Mesenchymal stem cell (in vitro differentiated cells and primary cell): Measurements from ENCODE around the gene MACROD2.

Experiments
- DNase-seq: peaks from one replicate; pipeline ENCODE4 v3.0.0-alpha.2; 2013
- H2AFZ ChIP-seq: one replicate; pipeline ENCODE4 v1.6.1; 2013; ENCODE audit warnings: low read depth, mild to moderate bottlenecking, control low read depth, inconsistent platforms, low read length, moderate library complexity
- H2AK5ac ChIP-seq: 2 replicates; pipeline ENCODE4 v1.6.1; 2013; ENCODE audit warnings: low read length, moderate library complexity, mild to moderate bottlenecking, inconsistent platforms; ENCODE audit not compliant: severe bottlenecking
- H2BK120ac ChIP-seq: one replicate; pipeline ENCODE4 v1.6.1; 2013; ENCODE audit warnings: low read depth, mild to moderate bottlenecking, inconsistent platforms, low read length, moderate library complexity
- H2BK12ac ChIP-seq, 2 experiments: one replicate each; pipeline ENCODE4 v1.6.1; 2013; ENCODE audit warnings: inconsistent platforms in 2 of 2, low read length in 2 of 2, mild to moderate bottlenecking in 2 of 2, moderate library complexity in 2 of 2, control low read depth in 1 of 2
- H2BK15ac ChIP-seq: one replicate; pipeline ENCODE4 v1.6.1; 2013; ENCODE audit warnings: mild to moderate bottlenecking, low read depth, inconsistent platforms; ENCODE audit not compliant: poor library complexity, severe bottlenecking
- H2BK5ac ChIP-seq: 2 replicates; pipeline ENCODE4 v1.6.1; 2013; ENCODE audit warnings: low read depth, mild to moderate bottlenecking, low read length, control low read depth, inconsistent platforms; ENCODE audit not compliant: poor library complexity, severe bottlenecking
- H3K14ac ChIP-seq, 2 experiments: one replicate each; pipeline ENCODE4 v1.6.1; 2013; ENCODE audit warnings: inconsistent platforms in 2 of 2, low read length in 2 of 2, control low read depth in 1 of 2, mild to moderate bottlenecking in 1 of 2, moderate library complexity in 1 of 2
- H3K18ac ChIP-seq, 2 experiments: one replicate each; pipeline ENCODE4 v1.6.1; 2013; ENCODE audit warnings: inconsistent platforms in 2 of 2, low read length in 2 of 2, control low read depth in 1 of 2, low read depth in 1 of 2, mild to moderate bottlenecking in 1 of 2
- H3K23ac ChIP-seq, 2 experiments: one replicate each; pipeline ENCODE4 v1.6.1; 2013; ENCODE audit warnings: inconsistent platforms in 2 of 2, low read length in 2 of 2, mild to moderate bottlenecking in 2 of 2, moderate library complexity in 2 of 2, control low read depth in 1 of 2
- H3K27ac ChIP-seq: 2 replicates; pipeline ENCODE4 v1.5.1; 2013; ENCODE audit warnings: mild to moderate bottlenecking, moderate library complexity, low read length, control low read depth, inconsistent platforms; ENCODE audit not compliant: poor library complexity, severe bottlenecking
- H3K27me3 ChIP-seq, 2 experiments: 2 replicates each; pipeline versions ENCODE4 v1.6.1 to v1.7.0; 2013; ENCODE audit warnings: low read length in 2 of 2, mild to moderate bottlenecking in 2 of 2, moderate library complexity in 2 of 2, control low read depth in 1 of 2, inconsistent platforms in 1 of 2; ENCODE audit not compliant: control insufficient read depth in 1 of 2, insufficient read depth in 1 of 2
- H3K36me3 ChIP-seq, 2 experiments: 2 replicates each; pipeline versions ENCODE4 v1.6.1 to v1.7.0; 2013; ENCODE audit warnings: low read length in 2 of 2, control low read depth in 1 of 2, inconsistent platforms in 1 of 2, low read depth in 1 of 2, mild to moderate bottlenecking in 1 of 2; ENCODE audit not compliant: insufficient read depth in 2 of 2, control insufficient read depth in 1 of 2
- H3K4ac ChIP-seq, 2 experiments: one replicate each; pipeline ENCODE4 v1.6.1; 2013; ENCODE audit warnings: inconsistent platforms in 2 of 2, low read length in 2 of 2, mild to moderate bottlenecking in 2 of 2, moderate library complexity in 2 of 2, control low read depth in 1 of 2, low read depth in 1 of 2
- H3K4me1 ChIP-seq: 2 replicates; pipeline ENCODE4 v1.6.1; 2013; ENCODE audit warnings: low read depth, low read length, control low read depth; ENCODE audit not compliant: control insufficient read depth, insufficient read depth
- H3K4me2 ChIP-seq: 2 replicates; pipeline ENCODE4 v1.6.1; 2013; ENCODE audit warnings: low read length, mild to moderate bottlenecking, inconsistent platforms; ENCODE audit not compliant: poor library complexity, severe bottlenecking
- H3K4me3 ChIP-seq, 2 experiments: 2 replicates each; pipeline versions ENCODE4 v1.5.1 to v1.7.0; 2013; ENCODE audit warnings: low read length in 2 of 2, mild to moderate bottlenecking in 2 of 2, control low read depth in 1 of 2, low read depth in 1 of 2; ENCODE audit not compliant: insufficient read depth in 1 of 2
- H3K79me1 ChIP-seq: replicated peaks from 2 replicates; pipeline ENCODE4 v1.6.1; 2013; ENCODE audit warnings: mild to moderate bottlenecking, control low read depth, low read length, inconsistent platforms; ENCODE audit not compliant: poor library complexity, severe bottlenecking
- H3K9ac ChIP-seq: 2 replicates; pipeline ENCODE4 v1.7.0; 2013; ENCODE audit warnings: mild to moderate bottlenecking, low read length, moderate library complexity
- H3K9me3 ChIP-seq: 2 replicates; pipeline ENCODE4 v1.7.0; 2013; ENCODE audit warnings: mild to moderate bottlenecking, low read length; ENCODE audit not compliant: control insufficient read depth
- H4K8ac ChIP-seq: one replicate; pipeline ENCODE4 v1.6.1; 2013; ENCODE audit warnings: inconsistent platforms, mild to moderate bottlenecking, low read length, moderate library complexity
- H4K91ac ChIP-seq: one replicate; pipeline ENCODE4 v1.6.1; 2013; ENCODE audit warnings: mild to moderate bottlenecking, low read length, inconsistent platforms
- WGBS: methylation state at CpG from one replicate; pipeline ENCODE4 v1.1.7; 2013; ENCODE audit warnings: mixed read lengths; 5-methylcytosine and 5-hydroxymethylcytosine counted together

The MACROD2 gene

GRCh38 chr20:14865169-14865568 is 869.9 kb downstream of the MACROD2 start:
- H3K4me3 ChIP-seq = no peak overlapping the region
- peaks cover 4% of the 10 kb centered on the region for H3K4me1 ChIP-seq
- 89% methylated on average over 3 of the region's 3 CpGs for WGBS
- no peak overlapping the region for H3K4me2 ChIP-seq
- no peak overlapping the region for H3K14ac ChIP-seq
- H3K23ac ChIP-seq = no peak overlapping the region
- H2BK12ac ChIP-seq = no peak overlapping the region
- H3K18ac ChIP-seq = no peak overlapping the region
- H3K9me3 ChIP-seq = no peaks in the 10 kb centered on the region
- no peak overlapping the region for H2BK120ac ChIP-seq
- no peak overlapping the region for H2AK5ac ChIP-seq
- H3K79me1 ChIP-seq = no peaks in the 10 kb centered on the region
- H3K27ac ChIP-seq = no peak overlapping the region
- no peak overlapping the region for H4K8ac ChIP-seq
- H3K36me3 ChIP-seq = no peaks in the 10 kb centered on the region
- no peak overlapping the region for H2BK5ac ChIP-seq
- H3K27me3 ChIP-seq = no peaks in the 10 kb centered on the region
- no peak overlapping the region for H2AFZ ChIP-seq
- DNase-seq = no peak
- no peak overlapping the region for H2BK15ac ChIP-seq
- no peak overlapping the region for H3K9ac ChIP-seq
- no peak overlapping the region for H3K4ac ChIP-seq
- no peak overlapping the region for H4K91ac ChIP-seq

- H3K27me3 ChIP-seq = no peaks in the 10 kb centered on the region
- H4K91ac ChIP-seq = no peak overlapping the region
- H2BK5ac ChIP-seq = no peak overlapping the region
- H4K8ac ChIP-seq = no peak overlapping the region
- H3K9ac ChIP-seq = no peak overlapping the region
- no peak overlapping the region for H2BK15ac ChIP-seq
- no peak for DNase-seq
- H3K27ac ChIP-seq = no peak overlapping the region
- H3K4me3 ChIP-seq = no peak overlapping the region
- no peak overlapping the region for H2AFZ ChIP-seq
- no peaks in the 10 kb centered on the region for H3K9me3 ChIP-seq
- no peak overlapping the region for H3K23ac ChIP-seq
- no peak overlapping the region for H3K4me2 ChIP-seq
- no peaks in the 10 kb centered on the region for H3K79me1 ChIP-seq
- no peak overlapping the region for H3K4ac ChIP-seq
- H2BK12ac ChIP-seq = no peak overlapping the region
- H3K4me1 ChIP-seq = peaks cover 1% of the 10 kb centered on the region
- H2AK5ac ChIP-seq = no peak overlapping the region
- H2BK120ac ChIP-seq = no peak overlapping the region
- no peaks in the 10 kb centered on the region for H3K36me3 ChIP-seq
- H3K18ac ChIP-seq = no peak overlapping the region
- H3K14ac ChIP-seq = no peak overlapping the region
These were observed 870.4 kb downstream of the MACROD2 start for GRCh38 chr20:14865731-14866130.

- no peak overlapping the region for H2BK15ac ChIP-seq
- no peak overlapping the region for H3K27ac ChIP-seq
- H3K23ac ChIP-seq = no peak overlapping the region
- peaks cover 1% of the 10 kb centered on the region for H3K4me1 ChIP-seq
- no peak overlapping the region for H2BK5ac ChIP-seq
- H3K18ac ChIP-seq = no peak overlapping the region
- H2AFZ ChIP-seq = no peak overlapping the region
- H3K4ac ChIP-seq = no peak overlapping the region
- H3K4me3 ChIP-seq = no peak overlapping the region
- H3K27me3 ChIP-seq = no peaks in the 10 kb centered on the region
- H3K36me3 ChIP-seq = no peaks in the 10 kb centered on the region
- DNase-seq = no peak
- no peak overlapping the region for H2AK5ac ChIP-seq
- no peak overlapping the region for H2BK12ac ChIP-seq
- H3K79me1 ChIP-seq = no peaks in the 10 kb centered on the region
- H3K9ac ChIP-seq = no peak overlapping the region
- 86% methylated on average over 3 of the region's 4 CpGs for WGBS
- H4K8ac ChIP-seq = no peak overlapping the region
- no peak overlapping the region for H3K4me2 ChIP-seq
- H4K91ac ChIP-seq = no peak overlapping the region
- H3K9me3 ChIP-seq = no peaks in the 10 kb centered on the region
- H3K14ac ChIP-seq = no peak overlapping the region
- H2BK120ac ChIP-seq = no peak overlapping the region
These were observed 871.7 kb downstream of the MACROD2 start for GRCh38 chr20:14866841-14867514.

- Histone ChIP-seq H3K27me3 (no peaks in the 10 kb centered on the region), H4K8ac (no peak overlapping the region), H2BK120ac (no peak overlapping the region), H3K4me1 (no peaks in the 10 kb centered on the region), H3K18ac (no peak overlapping the region), H3K79me1 (no peaks in the 10 kb centered on the region), H2BK15ac (no peak overlapping the region), H2BK5ac (no peak overlapping the region), H2BK12ac (no peak overlapping the region), H2AK5ac (no peak overlapping the region), H3K36me3 (no peaks in the 10 kb centered on the region), H3K14ac (no peak overlapping the region), H3K4me2 (no peak overlapping the region), H4K91ac (no peak overlapping the region), H3K9ac (no peak overlapping the region), H3K4ac (no peak overlapping the region), H3K27ac (no peak overlapping the region), H3K23ac (no peak overlapping the region), H3K9me3 (no peaks in the 10 kb centered on the region), H2AFZ (no peak overlapping the region), H3K4me3 (no peak overlapping the region)
- DNase-seq = no peak
- 86% methylated on average over 3 of the region's 3 CpGs for WGBS
These were observed 882.1 kb downstream of the MACROD2 start for GRCh38 chr20:14877301-14878028.
